ENCODE results near the gene CDKL1. TPM values are rescaled to one million over a fixed set of nuclear protein-coding genes. Genes with fewer than 3 reads are reported as not detected.
"Not testable (repeated sequence)": the region's sequence is repeated elsewhere in the genome, so short reads cannot be mapped to it uniquely, and the experiment has no call there.

Gene CDKL1
- total RNA-seq, 1 experiment from 2014 or later: 2.4 TPM

DNA sequence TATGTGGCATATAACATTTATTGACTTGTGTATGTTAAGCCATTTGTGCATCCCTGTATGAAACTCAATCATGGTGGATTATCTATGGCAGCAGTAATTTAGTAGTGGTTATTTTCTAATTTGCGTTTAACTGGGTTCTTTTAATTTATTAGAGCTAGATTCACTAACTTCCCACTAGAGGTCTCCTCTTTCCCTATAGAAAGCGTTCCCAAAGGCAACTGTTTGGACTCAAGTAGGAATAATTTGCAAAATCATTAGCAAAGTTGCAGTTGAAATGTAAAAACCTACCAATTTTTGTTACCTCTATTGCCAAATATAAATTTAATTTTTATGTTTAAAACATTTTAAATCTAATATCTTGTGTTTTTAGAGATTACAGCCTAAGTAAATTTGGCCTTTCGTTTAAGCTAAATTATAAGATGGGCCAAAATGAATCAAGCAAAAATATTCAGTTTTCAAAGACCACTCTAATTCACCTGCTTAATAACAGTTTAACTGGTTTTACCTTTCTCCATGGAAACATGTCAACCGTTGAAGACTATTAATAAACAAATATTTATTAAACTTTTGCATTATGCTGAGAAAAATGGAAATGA, 78.6 kb downstream of the CDKL1 start:
- Histone ChIP-seq H3K36me3 (ENCODE audit: low read depth) (peaks cover 5% of the 10 kb centered on the region), H3K4me3 (no peak overlapping the region), H3K27ac (no peak overlapping the region), H4K20me1 (ENCODE audit: insufficient read depth) (peaks cover 7% of the 10 kb centered on the region; the same call in 1 of the 2 replicates), H3K9me2 (ENCODE audit: insufficient read depth) (no peaks in the 10 kb centered on the region), H3K79me2 (ENCODE audit: low read depth) (peaks cover 25% of the 10 kb centered on the region), H3K9me3 (ENCODE audit: insufficient read depth, low read depth) (no peaks in the 10 kb centered on the region; the same call in 1 of the 2 replicates), H2AFZ (no peak overlapping the region), H3K27me3 (ENCODE audit: insufficient read depth, low read depth) (no peaks in the 10 kb centered on the region), H3K4me1 (replicated peaks; ENCODE audit: insufficient read depth) (peaks cover 37% of the 10 kb centered on the region), H3F3A (ENCODE audit: insufficient read depth, low read depth) (peaks cover 18% of the 10 kb centered on the region; the same call in 1 of the 2 replicates), H3K4me2 (no peak overlapping the region)
- BruUV-seq (replicated peaks): no TSS peak
- intact Hi-C loops (cut with micrococcal nuclease; ENCODE audit: unreplicated experiment): loop anchor here (1.0 kb wide), 1 partner anchor 212 kb away; no protein-coding TSS in a partner anchor
- ChIA-PET CTCF (interaction anchor here (0.9 to 1.8 kb wide), 2 partner anchors 140 to 455 kb away, joined by 3 read pairs; no protein-coding TSS in a partner anchor), POLR2A (ENCODE audit: unreplicated experiment) (interaction anchor here (0.7 kb wide), 1 partner anchor 158 kb away, joined by 3 read pairs; no protein-coding TSS in a partner anchor)
- TF ChIP-seq CTCF (conservative IDR thresholded peaks at IDR 0.05) (peak; percentile 87), EZH2 (IDR thresholded peaks at IDR 0.05; ENCODE audit: low read depth) (no peak)
- no peak for DNase-seq

DNA sequence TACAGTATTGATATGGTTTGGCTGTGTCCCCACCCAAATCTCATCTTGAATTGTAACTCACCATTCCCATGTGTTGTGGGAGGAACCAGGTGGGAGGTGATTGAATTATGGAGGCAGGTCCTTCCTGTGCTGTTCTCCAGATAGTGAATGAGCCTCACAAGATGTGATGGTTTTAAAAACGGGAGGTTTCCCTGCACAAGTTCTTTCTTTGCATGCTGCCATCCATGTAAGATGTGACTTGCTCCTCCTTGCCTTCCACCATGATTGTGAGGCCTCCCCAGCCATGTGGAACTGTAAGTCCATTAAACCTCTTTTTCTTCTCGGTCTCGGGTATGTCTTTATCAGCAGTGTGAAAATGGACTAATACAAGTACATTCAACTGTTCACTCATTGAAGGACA, 82.6 kb downstream of the CDKL1 start:
- DNase-seq; POLR2A ChIA-PET (ENCODE audit: unreplicated experiment); BruUV-seq (replicated peaks); H3K9me3 ChIP-seq (ENCODE audit: insufficient read depth, low read depth); H4K20me1 ChIP-seq (ENCODE audit: insufficient read depth); H3K27ac ChIP-seq; H3K9me2 ChIP-seq (ENCODE audit: insufficient read depth); H3K36me3 ChIP-seq (ENCODE audit: low read depth); H3K27me3 ChIP-seq (ENCODE audit: insufficient read depth, low read depth); CTCF ChIA-PET; H2AFZ ChIP-seq; H3K4me3 ChIP-seq; H3K4me2 ChIP-seq: not testable (repeated sequence)
- intact Hi-C loops (cut with micrococcal nuclease; ENCODE audit: unreplicated experiment): loop anchor here (5.0 kb wide), 1 partner anchor 462 kb away; the partner anchor contains the start of gene NEMF
- Histone ChIP-seq H3K4me1 (replicated peaks; ENCODE audit: insufficient read depth) (peaks cover 30% of the 10 kb centered on the region), H3F3A (ENCODE audit: insufficient read depth, low read depth) (peaks cover 12% of the 10 kb centered on the region; the same call in 1 of the 2 replicates), H3K79me2 (ENCODE audit: low read depth) (peaks cover 46% of the 10 kb centered on the region)

GRCh38 chr14:50312734-50313054, 84.0 kb downstream of the CDKL1 start:
- Histone ChIP-seq H2AFZ (peak overlapping the region; percentile 66), H3K9me3 (ENCODE audit: insufficient read depth, low read depth) (no peaks in the 10 kb centered on the region; the same call in 1 of the 2 replicates), H3K36me3 (ENCODE audit: low read depth) (no peaks in the 10 kb centered on the region), H3F3A (ENCODE audit: insufficient read depth, low read depth) (peaks cover 5% of the 10 kb centered on the region; the same call in 1 of the 2 replicates), H3K27me3 (ENCODE audit: insufficient read depth, low read depth) (no peaks in the 10 kb centered on the region), H3K79me2 (ENCODE audit: low read depth) (peaks cover 49% of the 10 kb centered on the region), H3K9me2 (ENCODE audit: insufficient read depth) (no peaks in the 10 kb centered on the region; the same call in 1 of the 2 replicates), H3K4me3 (peak overlapping the region; percentile 85), H3K4me2 (peak overlapping the region; percentile 97), H3K27ac (peak overlapping the region; percentile 88), H3K4me1 (replicated peaks; ENCODE audit: insufficient read depth) (peaks cover 18% of the 10 kb centered on the region), H4K20me1 (ENCODE audit: insufficient read depth) (0 out of 2 replicates have a peak, but pooled peaks cover under 1% of the 10 kb centered on the region)
- peak in 1 of 2 experiments; percentile 43 for DNase-seq
- CTCF ChIA-PET: interaction anchor here (0.6 kb wide), 3 partner anchors 92 to 928 kb away, joined by 3 to 4 read pairs (median 4); no protein-coding TSS in a partner anchor
- POLR2A ChIA-PET (ENCODE audit: unreplicated experiment): interaction anchor here (0.5 to 0.9 kb wide), 3 partner anchors 460 to 1482 kb away, joined by 3 to 19 read pairs (median 6); partner anchors contain the start of gene NEMF
- intact Hi-C loops (cut with micrococcal nuclease; ENCODE audit: unreplicated experiment): loop anchor here (1.0 to 5.0 kb wide), 2 partner anchors 220 to 460 kb away; partner anchors contain the start of genes MAP4K5 and NEMF
- no TSS peak for BruUV-seq (replicated peaks)
- no peak for TF ChIP-seq EZH2 (IDR thresholded peaks at IDR 0.05; ENCODE audit: low read depth)
- TF ChIP-seq CTCF (conservative IDR thresholded peaks at IDR 0.05): no peak
